ENCODE results near the gene STS.

DNA sequence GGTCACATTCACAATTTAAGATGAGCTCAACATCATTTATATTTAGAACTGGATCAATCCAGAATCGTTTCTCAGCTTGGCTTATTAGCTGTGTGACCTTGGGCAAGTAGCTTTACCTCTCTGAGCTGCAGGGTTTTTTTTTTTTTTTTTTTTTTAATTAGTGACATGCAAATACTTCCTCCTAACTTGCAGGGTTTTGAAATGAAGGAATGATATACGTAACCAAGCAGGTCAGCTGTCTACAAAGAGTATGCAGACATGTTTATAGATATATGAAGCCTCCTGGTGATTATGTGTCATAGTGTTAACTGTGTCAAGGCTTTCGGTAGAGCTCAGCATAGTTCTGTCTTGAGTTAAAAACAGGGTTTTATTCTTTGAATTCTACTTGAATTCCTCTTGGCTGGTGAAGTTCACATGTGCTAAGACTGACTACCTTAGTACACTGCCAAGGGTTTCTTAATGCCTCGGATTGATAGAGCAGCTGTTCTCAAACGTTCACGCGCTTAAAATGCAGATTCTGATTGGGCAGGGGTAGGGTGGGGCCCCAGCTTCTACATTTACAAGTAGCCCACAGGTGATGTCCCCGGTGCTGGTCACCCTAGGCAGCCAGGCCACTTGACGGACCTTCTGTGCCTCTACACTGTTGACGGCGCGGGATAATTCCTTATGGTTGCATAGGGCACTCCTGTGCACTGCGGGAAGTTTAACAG lies 654 bp upstream of the STS start:
- TF ChIP-seq, protein P1, sequence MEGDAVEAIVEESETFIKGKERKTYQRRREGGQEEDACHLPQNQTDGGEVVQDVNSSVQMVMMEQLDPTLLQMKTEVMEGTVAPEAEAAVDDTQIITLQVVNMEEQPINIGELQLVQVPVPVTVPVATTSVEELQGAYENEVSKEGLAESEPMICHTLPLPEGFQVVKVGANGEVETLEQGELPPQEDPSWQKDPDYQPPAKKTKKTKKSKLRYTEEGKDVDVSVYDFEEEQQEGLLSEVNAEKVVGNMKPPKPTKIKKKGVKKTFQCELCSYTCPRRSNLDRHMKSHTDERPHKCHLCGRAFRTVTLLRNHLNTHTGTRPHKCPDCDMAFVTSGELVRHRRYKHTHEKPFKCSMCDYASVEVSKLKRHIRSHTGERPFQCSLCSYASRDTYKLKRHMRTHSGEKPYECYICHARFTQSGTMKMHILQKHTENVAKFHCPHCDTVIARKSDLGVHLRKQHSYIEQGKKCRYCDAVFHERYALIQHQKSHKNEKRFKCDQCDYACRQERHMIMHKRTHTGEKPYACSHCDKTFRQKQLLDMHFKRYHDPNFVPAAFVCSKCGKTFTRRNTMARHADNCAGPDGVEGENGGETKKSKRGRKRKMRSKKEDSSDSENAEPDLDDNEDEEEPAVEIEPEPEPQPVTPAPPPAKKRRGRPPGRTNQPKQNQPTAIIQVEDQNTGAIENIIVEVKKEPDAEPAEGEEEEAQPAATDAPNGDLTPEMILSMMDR (IDR thresholded peaks at IDR 0.05; ENCODE audit: borderline replicate concordance, extremely low read depth, low read length, poor library complexity, severe bottlenecking): no peak
- TF ChIP-seq EZH2 (IDR thresholded peaks at IDR 0.05; ENCODE audit: borderline replicate concordance, low read depth, low read length, severe bottlenecking): no peak

All from DND-41 (cell line).